Fibroblast of upper back skin (primary cell): ENCODE measurements around the gene PTPN1.
A peak's percentile ranks its signal among the peaks of the same experiment; 100 is the strongest.
"Not testable (repeated sequence)": the region's sequence is repeated elsewhere in the genome, so short reads cannot be mapped to it uniquely, and the experiment has no call there.

Source experiments
- DNase-seq: peaks from one replicate; pipeline ENCODE4 v3.0.0-alpha.2; 2013

Gene PTPN1

DNA sequence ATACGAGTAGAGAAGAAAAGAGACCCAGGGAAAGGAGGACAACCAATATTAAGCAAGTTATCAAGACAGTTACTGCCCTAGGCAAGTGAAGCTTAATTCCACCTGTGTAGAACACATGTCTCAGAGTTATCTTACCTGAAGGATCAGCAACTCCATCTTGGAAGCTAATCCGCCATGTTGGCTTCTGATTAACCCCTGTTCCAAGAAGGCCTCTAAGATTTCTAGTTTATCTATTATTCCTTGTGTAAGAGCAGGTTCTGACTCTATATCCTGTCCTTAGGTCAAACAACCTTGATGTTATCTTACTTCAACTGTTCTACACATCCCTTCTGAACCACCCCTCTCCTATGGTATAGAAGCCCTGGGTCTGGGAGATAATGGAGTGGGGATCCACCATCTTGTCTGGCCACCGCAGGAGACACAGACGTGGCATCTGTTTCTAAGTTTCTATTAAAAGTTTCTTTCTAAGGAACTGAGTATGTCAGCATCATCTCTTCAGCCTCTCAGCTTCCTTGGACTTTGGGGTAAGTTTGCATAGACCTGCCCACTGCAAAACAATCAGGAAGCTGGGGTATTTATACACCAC lies 27.7 kb upstream of the PTPN1 start:
- DNase-seq = no peak

DNA sequence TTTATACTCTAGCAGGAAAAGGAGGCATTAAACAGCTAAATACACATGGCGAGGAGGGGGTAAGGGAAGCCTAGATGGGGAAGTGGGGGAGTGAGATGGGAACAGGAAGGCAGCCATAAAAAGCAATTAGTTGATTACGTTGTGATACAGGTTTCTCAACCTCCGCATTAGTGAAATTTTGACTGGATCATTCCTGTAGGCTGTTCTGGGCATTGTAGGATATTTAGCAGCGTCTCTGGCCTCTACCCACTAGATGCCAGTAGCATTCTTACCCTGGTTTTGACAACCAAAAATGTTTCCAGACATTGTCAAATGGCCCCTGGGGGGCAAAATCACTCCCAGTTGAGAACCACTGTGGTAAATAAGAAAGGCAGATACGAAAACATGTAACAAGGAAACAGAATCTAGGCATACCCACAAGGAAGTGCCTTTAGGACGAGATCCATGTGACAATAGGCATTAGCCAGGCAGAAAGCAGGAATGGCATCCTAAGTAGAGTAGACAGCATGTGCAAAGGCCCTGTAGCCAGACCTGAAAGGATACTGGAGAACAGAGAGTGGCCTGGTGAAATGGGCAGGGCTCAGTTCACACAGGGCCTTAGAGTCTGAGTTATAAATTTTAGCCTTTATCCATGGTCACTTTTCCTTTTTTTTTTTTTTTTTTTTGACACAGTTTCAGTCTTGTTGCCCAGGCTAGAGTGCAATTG lies 25.8 kb upstream of the PTPN1 start:
- no peak for DNase-seq

DNA sequence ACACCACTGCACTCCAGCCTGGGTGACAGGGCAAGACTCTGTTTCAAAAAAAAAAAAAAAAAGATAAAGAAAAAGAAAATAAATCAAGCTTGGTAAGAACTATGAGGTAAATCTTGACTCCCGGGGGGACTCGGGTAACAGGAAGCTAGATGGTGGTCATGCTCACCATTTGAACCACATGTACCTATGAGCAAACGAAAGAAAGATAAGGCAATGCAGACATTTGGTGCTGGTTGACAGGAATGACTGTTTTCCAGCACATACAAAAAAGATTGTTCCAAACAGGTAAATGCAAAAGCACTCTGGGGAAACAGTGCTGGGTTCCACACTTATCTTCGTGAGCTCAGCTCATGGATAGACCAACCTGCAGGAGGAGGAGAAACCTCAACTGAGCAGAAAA lies 22.8 kb upstream of the PTPN1 start:
- DNase-seq = no peak

DNA sequence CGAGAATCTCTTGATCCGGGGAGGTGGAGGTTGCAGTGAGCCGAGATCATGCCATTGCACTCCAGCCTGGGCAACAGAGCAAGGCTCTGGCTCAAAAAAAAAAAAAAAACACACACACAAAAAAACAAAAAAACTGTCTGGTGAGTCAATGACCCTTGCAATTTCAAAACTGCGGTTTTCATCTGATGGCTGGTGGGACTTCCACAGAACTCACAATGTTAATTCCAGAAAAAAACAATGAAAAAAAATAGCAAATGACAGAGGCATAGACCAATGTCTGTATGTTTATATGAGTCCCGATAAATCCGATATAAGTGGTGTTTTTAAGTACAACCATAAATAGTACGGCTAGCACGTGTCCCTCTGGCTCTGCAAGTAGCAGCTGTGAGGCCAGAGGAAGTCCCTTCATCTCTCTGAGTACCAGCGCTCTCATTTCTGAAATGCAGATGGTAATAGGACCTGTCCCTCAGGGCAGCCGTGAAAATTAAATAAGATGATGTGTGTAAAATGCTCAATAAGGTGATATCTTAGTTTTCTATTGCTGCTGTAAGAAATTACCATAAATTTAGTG lies 21.9 kb upstream of the PTPN1 start:
- no peak for DNase-seq

DNA sequence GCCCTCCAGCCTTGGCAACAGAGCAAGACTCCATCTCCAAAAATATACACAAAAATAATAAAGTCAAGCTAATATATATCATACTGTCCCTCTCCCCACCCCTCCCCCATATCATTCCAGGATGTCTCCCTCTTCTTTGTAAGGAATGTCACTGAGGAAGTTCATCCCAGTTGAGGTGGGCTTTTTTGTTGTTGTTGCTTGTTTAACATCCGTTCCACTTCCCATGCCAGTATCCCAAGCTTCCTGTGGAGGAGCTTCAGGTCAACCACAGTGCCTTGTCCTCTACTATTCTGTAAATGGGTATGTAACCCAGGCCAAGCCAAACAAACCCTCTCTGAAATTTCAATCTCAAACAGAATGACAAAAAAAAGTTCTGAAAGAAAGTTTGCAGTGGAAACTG lies 19.0 kb upstream of the PTPN1 start:
- no peak for DNase-seq

DNA sequence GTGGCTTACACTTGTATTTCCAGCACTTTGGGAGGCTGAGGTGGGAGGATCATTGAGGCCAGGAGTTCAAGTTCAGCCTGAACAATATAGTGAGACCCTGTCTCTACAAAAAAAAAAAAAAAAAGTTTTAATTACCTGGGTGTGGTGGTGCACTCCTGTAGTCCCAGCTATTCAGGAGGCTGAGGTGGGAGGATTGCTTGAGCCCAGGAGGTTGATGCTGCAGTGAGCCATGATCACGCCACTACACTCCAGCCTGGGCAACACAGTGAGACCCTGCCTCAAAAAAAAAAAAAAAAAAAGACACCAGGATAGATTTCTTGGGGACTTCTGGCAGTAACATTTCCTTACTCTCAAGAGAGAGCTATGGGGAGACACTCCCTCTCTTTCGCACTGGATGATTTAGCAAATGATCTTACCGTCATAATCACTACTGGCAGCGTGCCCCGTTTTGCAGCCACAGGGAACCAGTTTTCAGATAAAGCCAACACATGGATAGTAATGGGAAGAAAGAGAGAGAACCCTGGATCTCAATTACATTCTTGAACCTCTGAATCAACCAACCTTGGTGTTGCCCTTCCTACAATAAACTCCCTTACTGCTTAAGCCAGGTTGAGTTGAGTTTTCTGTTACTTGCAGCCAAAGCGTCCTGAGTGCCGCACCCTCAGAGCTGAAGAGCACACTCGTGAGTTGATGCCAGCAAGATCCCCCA lies 18.1 kb upstream of the PTPN1 start:
- no peak for DNase-seq

DNA sequence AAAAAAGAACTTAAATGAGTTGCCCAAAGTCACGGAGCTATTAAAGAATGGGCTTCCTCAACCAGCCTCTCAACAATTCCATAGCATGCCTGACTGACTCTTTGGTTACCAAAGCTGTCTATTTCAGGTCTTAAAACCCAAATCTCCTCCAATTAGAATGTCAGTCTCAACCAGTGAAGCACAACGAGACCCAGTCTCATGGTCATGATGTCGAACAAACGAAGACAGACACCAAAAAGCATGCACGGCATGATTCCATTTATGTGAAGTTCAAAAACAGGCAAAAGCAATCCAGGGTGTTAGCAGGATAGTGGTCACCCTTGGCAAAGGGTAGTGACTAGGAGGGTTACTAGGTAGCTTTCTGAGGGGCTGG lies 16.3 kb upstream of the PTPN1 start:
- DNase-seq = no peak

DNA sequence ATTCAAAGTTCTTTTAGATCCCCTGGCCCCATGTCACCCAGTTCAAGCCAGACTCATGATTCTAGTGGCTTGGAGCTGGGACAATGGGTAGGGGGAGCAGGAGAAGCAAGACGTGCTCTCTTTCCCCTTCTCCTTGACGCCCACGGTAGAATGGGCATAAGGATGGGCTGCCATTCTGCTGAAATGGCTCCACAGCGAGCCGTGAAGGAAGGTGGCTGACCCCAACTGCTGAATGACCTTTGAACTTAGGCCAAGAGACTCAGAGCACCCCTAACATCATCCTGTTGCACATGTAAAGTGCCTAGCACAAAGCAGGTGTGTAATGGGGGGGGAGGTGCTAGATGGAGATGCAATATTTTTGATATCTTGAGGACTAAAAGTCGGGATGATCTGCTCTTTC lies 15.8 kb upstream of the PTPN1 start:
- DNase-seq = no peak

DNA sequence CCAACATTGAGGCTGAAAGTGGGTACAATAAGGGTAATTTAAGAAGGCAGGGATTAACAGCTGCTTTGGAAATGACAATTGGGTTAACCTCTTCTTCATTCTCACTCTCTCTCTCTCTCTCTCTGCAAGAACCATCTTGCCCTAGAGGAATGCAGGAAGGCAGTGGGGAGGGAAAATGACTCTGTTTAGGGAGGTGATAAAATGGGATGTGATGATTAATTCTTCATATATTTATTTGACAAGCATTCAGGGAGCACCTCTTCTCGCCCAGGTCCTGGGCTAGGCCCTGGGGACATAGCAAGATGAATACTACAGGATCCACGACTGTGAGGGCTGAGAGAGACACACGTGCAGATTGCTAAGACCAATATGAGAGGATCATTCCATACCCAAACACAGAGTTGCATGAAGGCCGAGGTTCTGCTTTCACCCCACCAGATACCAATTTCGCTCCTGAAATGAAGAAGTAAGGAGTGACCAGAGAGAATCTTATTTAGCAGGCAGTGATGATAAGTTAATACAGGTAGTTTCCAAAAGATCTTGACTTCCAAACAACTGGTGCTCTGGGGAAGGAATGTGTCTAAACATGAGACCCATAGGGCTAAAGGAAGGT lies 13.3 kb upstream of the PTPN1 start:
- DNase-seq = no peak

DNA sequence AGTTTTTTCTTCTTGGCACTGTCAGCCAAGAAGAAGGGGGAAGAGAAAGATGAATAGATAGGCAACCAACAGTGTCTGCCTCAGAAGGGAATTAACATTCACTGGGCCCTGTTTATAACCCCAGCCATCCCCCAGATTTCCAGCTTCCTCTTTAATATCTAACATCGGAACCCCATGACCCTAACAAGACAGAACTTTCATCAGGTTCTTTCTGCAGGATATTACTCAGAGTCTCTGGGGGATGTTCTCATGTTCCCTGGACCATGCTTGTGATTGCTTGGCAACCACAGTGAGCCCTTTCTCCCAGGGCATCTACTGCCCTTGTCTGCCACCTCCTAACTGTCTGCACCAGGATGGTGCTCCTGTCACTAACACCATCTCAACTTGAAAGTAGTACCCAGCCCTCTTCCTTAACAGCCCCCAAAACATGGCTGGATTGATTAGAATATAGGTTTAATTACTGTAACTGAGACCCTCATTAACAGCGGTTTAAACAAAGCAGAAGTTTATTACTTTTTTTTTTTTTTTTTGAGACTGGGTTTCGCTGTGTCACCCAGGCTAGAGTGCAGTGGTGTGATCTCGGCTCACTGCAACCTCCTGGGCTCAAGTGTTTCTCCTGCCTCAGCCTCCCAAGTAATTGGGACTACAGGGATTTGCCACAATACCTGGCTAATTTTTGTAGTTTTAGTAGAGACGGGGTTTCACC lies 12.0 kb upstream of the PTPN1 start:
- DNase-seq = peak; percentile 54

DNA sequence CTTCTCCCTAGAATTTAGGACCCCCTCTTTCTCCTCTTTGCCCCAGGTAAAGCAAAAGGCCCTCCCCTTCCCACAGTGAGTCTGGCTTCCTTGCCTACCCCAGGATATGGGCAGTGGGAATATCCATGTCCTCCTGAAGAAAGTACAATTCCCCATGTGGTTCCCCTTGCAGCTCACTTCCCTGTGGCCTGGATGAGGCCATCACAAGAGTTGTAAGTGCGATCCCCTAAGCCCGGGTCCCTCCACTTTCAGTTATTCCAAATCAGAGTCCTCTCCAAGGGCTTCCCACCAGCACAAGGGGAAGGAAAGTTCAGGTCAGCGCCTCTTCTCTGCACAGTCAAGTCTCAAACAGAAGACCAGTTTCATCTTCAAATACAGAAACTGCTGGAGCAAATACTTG lies 10.2 kb upstream of the PTPN1 start:
- no peak for DNase-seq

DNA sequence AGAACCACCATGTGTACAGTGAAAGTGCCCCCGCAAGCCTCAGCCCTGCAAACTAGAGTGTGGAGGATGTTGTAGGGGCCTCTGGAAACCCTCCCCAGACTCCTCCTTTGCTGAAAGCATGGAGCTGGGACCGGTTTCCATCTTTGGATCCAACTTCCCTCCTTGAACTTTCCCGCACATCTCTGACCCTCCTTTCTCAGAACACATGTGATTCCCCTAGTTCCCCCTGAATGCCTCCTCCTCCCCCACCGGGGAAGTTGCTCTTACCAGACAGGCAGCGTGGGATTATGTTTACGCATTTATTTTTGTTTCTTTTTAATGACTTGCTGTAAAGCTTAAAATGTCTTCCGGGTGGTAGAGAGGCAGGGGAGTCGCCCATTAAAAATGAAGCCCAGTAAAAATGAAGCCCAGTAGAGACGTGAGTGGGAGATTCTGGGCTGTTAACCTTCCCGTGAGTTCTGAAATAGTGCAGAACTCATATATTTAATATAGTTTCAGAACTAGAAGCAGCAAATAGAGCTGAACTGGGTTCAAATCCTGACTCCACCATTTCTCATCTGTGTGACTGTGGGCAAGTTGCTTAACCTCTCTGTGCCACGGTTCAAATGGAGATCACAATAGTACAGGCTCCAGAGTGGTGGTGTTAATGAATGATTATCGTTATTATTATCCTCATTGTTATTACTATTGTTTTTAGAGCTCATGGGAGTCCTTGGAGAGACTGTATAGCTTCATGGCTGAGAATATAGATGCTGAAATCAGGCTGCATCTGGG lies 8.0 kb upstream of the PTPN1 start:
- DNase-seq = no peak

DNA sequence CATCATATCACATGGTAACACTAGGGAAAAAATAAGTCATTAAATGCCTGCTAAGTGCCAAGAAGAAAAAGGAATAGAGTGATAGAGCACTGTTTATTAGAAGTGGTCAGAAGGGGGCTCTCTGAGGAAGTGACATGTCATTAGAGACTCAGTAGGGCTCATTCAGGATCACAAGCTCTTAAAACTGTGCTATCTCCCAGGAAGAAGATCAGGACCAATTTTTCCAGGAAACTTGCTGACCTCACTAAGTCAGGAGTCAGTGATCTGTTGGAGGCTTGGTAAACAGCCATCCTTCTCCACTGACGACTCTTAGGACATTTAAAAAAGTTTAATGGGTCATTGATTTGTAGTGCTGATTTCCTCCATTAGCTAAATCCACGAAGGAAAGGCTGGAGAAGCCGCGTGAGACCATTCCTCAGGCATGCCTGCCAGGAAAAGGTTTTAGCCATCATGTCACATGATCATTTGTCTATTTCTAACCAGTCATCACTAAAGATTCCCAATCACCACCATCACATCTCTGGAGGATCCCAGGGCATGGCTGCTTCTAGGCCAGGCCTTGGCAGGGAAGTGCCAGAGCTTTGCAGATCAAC lies 5.9 kb upstream of the PTPN1 start:
- DNase-seq = no peak

DNA sequence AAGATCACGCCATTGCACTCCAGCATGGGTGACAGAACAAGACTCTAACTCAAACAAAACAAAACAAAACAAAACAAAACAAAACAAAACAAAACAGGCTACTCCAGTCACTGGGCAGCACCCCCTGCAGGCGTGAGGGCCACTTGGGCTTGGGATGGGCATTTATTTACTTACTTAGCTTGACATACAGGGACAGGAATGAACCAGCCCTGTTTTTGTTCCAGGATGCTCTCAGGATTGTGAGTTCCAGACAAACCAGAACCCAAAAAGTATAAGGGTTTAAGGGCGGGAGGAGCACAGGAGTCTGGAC lies 4.0 kb upstream of the PTPN1 start:
- no peak for DNase-seq

DNA sequence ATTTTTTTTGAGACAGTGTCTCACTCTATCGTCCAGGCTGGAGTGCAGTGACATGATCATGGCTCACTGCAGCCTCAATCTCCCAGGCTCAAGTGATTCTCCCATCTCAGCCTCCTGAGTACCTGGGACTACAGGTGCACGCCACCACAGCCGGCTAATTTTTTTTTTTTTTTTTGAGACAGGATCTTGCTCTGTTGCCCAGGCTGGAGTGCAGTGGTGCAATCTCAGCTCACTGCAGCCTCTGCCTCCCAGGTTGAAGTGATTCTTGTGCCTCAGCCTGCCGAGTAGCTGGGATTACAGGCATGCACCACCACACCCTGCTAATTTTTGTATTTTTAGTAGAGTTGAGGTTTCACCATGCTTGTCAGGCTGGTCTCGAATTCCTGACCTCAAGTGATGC lies 2.4 kb upstream of the PTPN1 start:
- DNase-seq = not testable (repeated sequence)

DNA sequence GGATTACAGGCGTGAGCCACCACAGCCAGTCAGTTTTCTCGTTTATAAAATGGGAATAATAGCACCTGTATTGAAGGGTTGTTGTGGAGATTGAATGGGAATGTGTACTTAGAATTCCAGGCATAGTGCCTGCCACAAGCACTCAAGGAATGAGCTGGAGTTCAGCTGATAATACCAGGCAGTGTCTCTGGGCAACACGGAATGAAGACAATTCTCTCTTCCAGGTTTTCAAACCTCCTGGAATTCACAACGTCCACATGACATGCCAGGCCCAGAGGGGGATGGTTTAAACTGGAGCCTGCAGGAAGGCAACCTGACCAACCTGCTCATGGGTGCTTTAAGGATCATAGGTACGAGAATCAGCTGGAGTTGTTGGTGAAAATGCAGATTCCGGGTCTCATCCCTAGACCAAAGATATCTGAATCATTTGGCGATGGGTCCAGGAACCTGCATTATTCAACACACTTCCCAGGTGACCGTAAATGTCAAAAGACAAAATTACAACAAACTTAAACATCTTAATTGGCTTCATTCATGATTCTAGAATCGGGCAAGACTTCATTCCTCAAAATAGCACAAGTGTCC lies 1.9 kb upstream of the PTPN1 start:
- DNase-seq = no peak

DNA sequence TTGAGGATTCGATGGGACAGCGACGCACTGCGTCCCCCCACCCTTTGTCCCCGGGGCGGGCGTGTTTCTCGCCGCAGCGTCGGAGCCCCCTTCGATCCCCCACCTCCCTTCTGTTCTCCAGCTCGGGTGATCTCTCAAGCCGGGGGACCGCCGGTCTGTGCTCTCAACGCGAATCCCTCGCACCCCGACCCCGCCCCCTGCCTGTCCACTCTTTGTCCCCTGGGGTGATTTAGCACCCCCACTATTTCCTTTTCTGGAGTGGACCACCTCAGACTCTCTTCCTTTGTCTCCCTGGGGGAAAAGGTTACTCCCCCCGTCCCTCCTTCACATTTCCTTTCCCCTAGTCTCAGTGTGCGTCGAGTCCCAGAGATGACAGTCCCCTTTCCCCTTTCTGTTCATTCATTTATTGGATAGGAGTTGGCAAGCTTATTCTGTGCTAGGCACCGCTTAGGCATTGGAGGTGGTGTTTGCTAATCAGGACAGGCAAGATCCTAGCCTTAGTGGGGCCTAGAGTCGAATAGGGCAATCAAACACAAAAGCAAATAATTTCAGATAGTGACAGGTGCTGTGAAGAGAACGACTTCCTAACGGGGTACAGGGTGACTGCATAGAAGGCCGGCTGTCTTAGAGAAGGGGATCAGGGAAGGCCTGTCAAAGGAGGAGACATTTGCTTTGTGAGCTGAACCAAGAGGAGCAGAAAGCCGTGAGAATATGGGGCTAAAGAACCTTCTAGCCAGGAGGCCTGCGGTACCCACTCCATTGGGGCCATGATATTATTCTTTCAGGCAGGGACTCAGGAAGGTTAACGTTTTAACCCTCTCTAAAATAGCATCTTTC lies 741 bp downstream of the PTPN1 start:
- DNase-seq = no peak

DNA sequence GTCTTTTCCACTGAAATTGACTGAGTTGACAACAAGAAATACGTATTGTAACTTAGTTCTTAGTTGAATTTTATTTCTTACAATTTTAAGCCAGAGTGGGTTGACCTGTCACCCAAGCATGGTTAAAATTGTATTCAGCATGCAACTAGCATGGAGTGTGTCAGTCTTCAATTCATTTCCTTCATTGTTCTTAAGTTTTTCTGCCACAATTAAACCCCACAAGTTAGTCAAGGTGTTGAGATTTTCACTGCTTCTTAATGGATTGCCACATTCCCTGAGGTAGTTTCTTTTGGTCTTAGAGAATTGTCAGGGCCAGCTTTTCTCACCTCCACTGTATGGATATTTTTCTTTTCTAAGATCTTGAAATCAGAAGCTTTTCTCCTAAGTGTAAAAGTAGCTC lies 2.1 kb downstream of the PTPN1 start:
- no peak for DNase-seq

DNA sequence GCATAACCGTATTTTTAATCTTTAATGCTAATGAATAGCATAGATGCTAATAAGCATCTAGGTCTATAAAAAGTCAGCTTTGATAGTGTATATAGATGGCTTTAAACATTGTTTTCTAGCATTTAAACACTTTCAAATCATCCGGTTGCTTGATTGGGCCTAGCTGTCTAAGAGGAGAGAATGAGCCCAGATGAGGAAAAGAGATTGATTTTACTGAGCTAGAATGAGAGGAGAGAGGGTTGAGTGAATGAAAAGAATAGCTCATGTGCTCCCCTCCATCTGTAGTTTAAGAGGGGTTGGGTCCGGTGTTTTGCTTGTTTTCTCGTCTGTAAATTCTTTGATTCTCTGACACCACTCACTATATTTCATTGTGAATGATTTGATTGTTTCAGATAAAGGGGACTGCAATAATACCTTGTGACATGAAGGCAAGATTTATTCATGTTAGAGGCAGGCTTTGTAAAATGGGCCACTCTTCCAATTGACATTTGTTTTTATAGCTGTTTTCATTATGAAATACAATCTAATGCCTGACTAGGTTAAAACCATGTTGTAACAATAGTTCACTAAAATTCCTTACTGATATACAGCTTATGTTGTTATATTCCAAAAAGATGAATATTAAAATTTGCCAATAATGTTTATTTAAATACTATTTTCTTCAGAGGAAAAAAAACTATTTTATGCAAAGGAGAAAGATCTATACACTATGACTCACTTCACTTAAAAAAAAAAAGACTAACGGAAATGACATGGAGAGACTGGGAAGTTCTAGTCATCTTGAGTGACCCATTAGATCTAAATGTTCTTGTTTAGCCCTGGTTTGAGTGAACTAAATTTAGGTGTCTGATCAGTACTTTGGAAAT lies 3.2 kb downstream of the PTPN1 start:
- peak; percentile 52 for DNase-seq

DNA sequence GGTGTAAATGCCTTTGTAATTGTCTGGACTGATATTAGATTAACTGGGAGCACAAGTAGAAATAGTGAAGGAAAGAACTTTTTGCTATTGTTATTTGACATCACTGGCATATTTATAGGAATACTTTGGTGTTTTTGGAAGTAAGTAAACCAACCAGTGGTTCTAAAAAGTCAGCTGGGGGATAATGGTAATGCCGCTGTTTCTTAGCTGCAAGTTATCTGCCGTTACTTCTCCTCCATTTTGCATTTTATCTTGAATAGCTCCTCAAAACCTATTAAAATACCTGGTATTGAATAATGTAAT lies 3.8 kb downstream of the PTPN1 start:
- no peak for DNase-seq
